ENCODE results near the gene SFN. TPM values are rescaled to one million over a fixed set of nuclear protein-coding genes. Genes with fewer than 3 reads are reported as not detected.

Gene SFN
- total RNA-seq, 4 donors from 2014 or later = 755 to 1,044 (median 948) TPM

DNA sequence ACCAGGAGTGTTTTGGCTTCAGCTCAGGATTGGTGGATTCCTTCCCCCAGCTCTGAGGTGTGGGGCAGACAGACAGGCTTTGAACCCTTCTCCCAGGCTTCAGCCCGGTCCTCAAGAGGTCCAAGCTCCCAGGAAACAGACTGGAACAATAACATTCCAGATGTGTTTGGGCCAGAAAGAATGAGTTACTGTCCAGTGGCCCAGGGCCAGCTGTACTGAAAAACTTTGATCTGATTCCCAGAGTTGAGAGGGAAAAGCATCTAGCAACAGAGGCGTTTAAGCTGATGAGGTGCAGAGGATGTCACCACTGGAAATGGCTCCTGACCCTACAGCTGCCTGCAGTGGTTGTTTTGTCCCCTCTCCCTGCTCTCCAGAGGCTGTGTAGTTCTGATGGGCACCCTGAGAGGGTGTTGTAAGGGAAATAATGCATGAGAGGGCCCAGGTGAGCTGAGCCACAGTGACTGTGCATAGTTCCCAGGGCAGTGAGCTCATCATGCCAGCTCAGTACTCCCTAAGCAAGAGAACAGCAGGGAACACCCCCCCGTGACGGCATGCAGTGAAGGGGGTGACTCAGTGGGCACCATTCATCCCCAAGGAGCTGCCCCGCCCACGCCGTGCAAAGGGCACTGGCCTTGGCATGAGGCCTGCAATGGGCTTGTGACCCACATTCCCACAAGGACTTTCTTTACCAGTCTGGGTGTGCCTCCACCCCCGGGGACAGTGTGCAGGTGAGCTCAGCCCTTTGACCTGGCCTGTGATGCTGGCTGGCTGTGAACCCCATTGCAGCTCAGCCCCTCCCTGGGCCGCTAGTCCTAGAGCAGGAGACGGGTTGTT is 13.8 kb upstream of the SFN start:
- intact Hi-C loops (cut with DNase I; ENCODE audit: low total_unique reads) = no loop called here
- TF ChIP-seq CTCF (IDR thresholded peaks at IDR 0.05) (no peak), POLR2A (IDR thresholded peaks at IDR 0.05) (no peak)
- no peak for DNase-seq (ENCODE audit: low spot score in 2 of 2)
- WGBS, 2 donors = 41 to 46% methylated on average over 8 to 10 of the region's 10 CpGs
- H3K4me3 ChIP-seq (ENCODE audit: low read depth, poor library complexity, severe bottlenecking) = no peak overlapping the region

GRCh38 chr1:26851106-26851684 is 11.8 kb upstream of the SFN start:
- DNase-seq (ENCODE audit: low spot score in 2 of 2) = no peak
- WGBS, 2 donors = 61 to 64% methylated on average over 12 of the region's 12 CpGs
- TF ChIP-seq CTCF (IDR thresholded peaks at IDR 0.05) (no peak), POLR2A (IDR thresholded peaks at IDR 0.05) (no peak)
- H3K4me3 ChIP-seq (ENCODE audit: low read depth, poor library complexity, severe bottlenecking) = no peak overlapping the region
- intact Hi-C loops (cut with DNase I; ENCODE audit: low total_unique reads) = no loop called here

GRCh38 chr1:26852701-26853100 is 10.2 kb upstream of the SFN start:
- H3K4me3 ChIP-seq (ENCODE audit: low read depth, poor library complexity, severe bottlenecking) = no peak overlapping the region
- WGBS, 2 donors = 65 to 72% methylated on average over 9 of the region's 9 CpGs
- TF ChIP-seq POLR2A (IDR thresholded peaks at IDR 0.05) (no peak), CTCF (IDR thresholded peaks at IDR 0.05) (no peak)
- no peak for DNase-seq (ENCODE audit: low spot score in 2 of 2)
- intact Hi-C loops (cut with DNase I; ENCODE audit: low total_unique reads) = no loop called here

GRCh38 chr1:26853156-26853555 is 9.8 kb upstream of the SFN start:
- 13 to 16% methylated on average over 3 of the region's 3 CpGs for WGBS, 2 donors
- H3K4me3 ChIP-seq (ENCODE audit: low read depth, poor library complexity, severe bottlenecking) = no peak overlapping the region
- peak; percentile 90 to 96 for DNase-seq (ENCODE audit: low spot score in 2 of 2)
- TF ChIP-seq POLR2A (IDR thresholded peaks at IDR 0.05) (no peak), CTCF (IDR thresholded peaks at IDR 0.05) (peak in 1 of 3 donors; percentile 40)
- intact Hi-C loops (cut with DNase I; ENCODE audit: low total_unique reads) = no loop called here

DNA sequence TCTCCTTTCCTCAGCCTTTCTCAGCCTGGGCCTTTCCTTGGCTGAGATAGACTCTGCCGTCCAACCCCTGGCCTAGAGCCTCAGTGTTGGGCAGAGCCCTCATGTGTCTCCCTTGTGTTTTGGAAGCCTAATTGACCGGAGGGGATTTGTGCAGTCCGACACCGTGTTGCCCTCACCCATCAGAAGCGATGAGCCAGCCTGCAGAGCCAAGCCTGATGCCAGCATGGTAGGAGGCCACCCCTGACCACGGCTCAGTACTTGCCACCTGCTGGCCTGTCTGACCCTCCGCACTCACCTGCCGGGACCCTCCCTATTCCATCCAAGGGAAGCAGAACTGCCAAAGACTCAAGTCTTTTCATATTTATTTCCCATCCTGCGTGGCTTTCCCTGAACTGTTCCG is 9.3 kb upstream of the SFN start:
- intact Hi-C loops (cut with DNase I; ENCODE audit: low total_unique reads) = no loop called here
- TF ChIP-seq POLR2A (IDR thresholded peaks at IDR 0.05) = no peak
- no peak for TF ChIP-seq CTCF (IDR thresholded peaks at IDR 0.05)
- no peak overlapping the region for H3K4me3 ChIP-seq (ENCODE audit: low read depth, poor library complexity, severe bottlenecking)
- 81 to 87% methylated on average over 10 of the region's 10 CpGs for WGBS, 2 donors
- DNase-seq (ENCODE audit: low spot score in 2 of 2) = no peak

All from lower leg skin (tissue), 4 donors.